Large intestine (tissue), 3 donors: ENCODE data around the gene AGAP1. TPM values are rescaled to one million over a fixed set of nuclear protein-coding genes. Genes with fewer than 3 reads are reported as not detected.

Experiments used
- DNase-seq, 2 donors: peaks; one replicate each; pipeline versions ENCODE4 v3.0.0 to v3.0.0-alpha.2; 2013
- H3K27ac ChIP-seq: one replicate; pipeline ENCODE4 v1.5.1; 2013; ENCODE audit warnings: low read length
- H3K27me3 ChIP-seq: 2 replicates; pipeline ENCODE4 v1.6.1; 2013; ENCODE audit warnings: low read length; ENCODE audit not compliant: control insufficient read depth, insufficient read depth
- H3K36me3 ChIP-seq: 2 replicates; pipeline ENCODE4 v1.6.1; 2013; ENCODE audit warnings: low read length; ENCODE audit not compliant: control insufficient read depth, insufficient read depth
- H3K4me1 ChIP-seq: one replicate; pipeline ENCODE4 v1.6.1; 2013; ENCODE audit warnings: low read length; ENCODE audit not compliant: control insufficient read depth, insufficient read depth
- H3K4me3 ChIP-seq: one replicate; pipeline ENCODE4 v1.5.1; 2013; ENCODE audit warnings: low read length
- H3K9me3 ChIP-seq: one replicate; pipeline ENCODE4 v1.6.1; 2013; ENCODE audit warnings: mild to moderate bottlenecking, low read depth, low read length, moderate library complexity; ENCODE audit not compliant: control insufficient read depth
- WGBS: methylation state at CpG from one replicate; pipeline ENCODE4 v1.1.5; 2013; ENCODE audit warnings: low lambda C conversion rate; ENCODE audit not compliant: insufficient coverage; 5-methylcytosine and 5-hydroxymethylcytosine counted together
- polyA plus RNA-seq: library from polyadenylated mRNA; unstranded; fragments of 120-200 nt; gene quantifications from one replicate; pipeline ENCODE4 v1.2.1, GENCODE V29; 2013

AGAP1 gene
- polyA plus RNA-seq, 1 donor = 18.0 TPM

DNA sequence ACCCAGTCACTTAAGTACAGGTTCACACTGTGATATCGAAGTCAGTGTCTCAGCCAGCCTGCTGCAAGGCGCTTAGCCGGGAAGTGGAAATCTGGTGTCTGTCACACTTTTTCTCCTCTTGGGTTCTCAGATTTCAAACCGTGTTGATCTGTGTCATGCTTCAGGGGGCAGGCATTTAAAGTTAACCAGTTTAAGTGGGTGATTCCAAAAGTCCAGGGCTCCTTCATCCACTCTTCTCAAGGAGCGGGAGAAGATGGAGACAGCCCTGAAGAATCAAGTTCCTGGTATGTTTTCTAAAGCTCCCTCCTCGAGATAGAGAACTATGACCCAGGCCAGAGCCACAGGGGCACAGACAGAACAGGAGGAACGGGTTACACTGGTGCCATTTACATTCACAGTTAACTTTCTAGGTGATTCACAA, 342.7 kb downstream of the AGAP1 start:
- Histone ChIP-seq H3K9me3 (no peaks in the 10 kb centered on the region), H3K27ac (no peak overlapping the region), H3K4me3 (no peak overlapping the region), H3K27me3 (no peaks in the 10 kb centered on the region), H3K4me1 (no peaks in the 10 kb centered on the region), H3K36me3 (peaks cover 6% of the 10 kb centered on the region)
- 80% methylated on average over 1 of the region's 7 CpGs for WGBS
- no peak for DNase-seq

DNA sequence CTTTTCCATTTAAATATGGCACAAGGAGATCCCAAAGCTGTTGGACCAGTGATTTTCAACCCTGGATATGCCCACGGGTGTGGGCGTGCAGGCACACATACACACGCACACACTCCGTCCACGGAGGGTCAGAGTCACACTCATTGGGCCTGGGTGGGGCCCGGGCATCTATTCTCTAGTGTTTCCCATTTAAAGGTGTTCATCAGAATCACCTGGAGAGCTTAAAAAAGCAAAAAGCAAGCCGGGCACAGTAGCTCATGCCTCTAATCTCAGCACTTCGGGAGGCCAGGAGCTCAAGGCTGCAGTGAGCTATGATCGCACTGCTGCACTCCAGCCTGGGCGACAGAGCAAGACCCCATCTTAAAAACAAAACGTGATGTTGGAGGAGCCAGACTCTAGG, 345.4 kb downstream of the AGAP1 start:
- H3K27me3 ChIP-seq = no peaks in the 10 kb centered on the region
- no CpG with 5 or more reads among the region's 11 CpGs for whole genome bisulfite sequencing
- no peaks in the 10 kb centered on the region for H3K9me3 ChIP-seq
- no peak overlapping the region for H3K4me3 ChIP-seq
- DNase-seq = no peak
- H3K27ac ChIP-seq = no peak overlapping the region
- H3K36me3 ChIP-seq = peaks cover 5% of the 10 kb centered on the region
- H3K4me1 ChIP-seq = no peaks in the 10 kb centered on the region

DNA sequence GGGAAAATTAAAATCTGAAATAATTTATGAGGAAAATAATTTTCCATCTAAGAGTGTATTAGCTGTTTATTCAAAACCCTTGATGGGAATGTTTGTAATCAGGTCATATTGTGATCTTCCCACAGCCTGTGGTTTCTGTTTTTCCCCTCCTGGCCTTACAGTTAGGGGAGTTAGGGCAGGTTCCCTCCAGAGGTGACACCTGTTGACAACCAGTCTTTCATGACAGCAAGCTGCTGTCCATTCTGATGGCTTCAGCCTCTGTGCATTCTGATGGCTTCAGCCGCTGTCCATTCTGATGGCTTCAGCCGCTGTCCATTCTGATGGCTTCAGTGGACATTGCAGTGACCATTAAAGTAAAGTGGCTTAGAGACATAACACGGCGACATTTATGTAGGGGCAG, 346.1 kb downstream of the AGAP1 start:
- peaks cover 2% of the 10 kb centered on the region for H3K36me3 ChIP-seq
- H3K27me3 ChIP-seq = no peaks in the 10 kb centered on the region
- WGBS = no CpG with 5 or more reads among the region's 4 CpGs
- H3K4me3 ChIP-seq = no peak overlapping the region
- no peaks in the 10 kb centered on the region for H3K9me3 ChIP-seq
- DNase-seq = no peak
- no peaks in the 10 kb centered on the region for H3K4me1 ChIP-seq
- H3K27ac ChIP-seq = no peak overlapping the region

DNA sequence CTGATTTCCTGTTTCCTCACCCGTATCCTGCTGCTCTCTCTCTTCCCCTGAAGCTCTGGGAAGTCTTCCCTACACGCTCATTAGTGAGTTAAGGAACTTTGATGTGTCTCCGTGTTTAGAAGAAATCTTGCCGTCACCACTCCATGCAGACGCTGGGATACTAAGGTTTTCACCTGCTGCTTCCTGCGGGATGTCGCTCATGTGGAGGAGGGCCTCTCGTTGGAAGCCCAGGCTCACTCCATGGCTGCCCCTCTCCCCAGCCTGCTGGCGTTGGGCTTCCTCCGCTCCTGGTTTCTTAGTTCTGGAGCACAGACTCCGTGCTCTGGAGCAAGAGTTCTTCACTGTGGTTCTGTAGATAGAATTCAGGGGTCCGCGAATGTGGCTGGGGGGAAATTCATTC, 348.0 kb downstream of the AGAP1 start:
- Histone ChIP-seq H3K9me3 (no peaks in the 10 kb centered on the region), H3K27ac (no peak overlapping the region), H3K4me1 (no peaks in the 10 kb centered on the region), H3K27me3 (no peaks in the 10 kb centered on the region), H3K36me3 (no peaks in the 10 kb centered on the region), H3K4me3 (no peak overlapping the region)
- no CpG with 5 or more reads among the region's 13 CpGs for WGBS
- no peak for DNase-seq

DNA sequence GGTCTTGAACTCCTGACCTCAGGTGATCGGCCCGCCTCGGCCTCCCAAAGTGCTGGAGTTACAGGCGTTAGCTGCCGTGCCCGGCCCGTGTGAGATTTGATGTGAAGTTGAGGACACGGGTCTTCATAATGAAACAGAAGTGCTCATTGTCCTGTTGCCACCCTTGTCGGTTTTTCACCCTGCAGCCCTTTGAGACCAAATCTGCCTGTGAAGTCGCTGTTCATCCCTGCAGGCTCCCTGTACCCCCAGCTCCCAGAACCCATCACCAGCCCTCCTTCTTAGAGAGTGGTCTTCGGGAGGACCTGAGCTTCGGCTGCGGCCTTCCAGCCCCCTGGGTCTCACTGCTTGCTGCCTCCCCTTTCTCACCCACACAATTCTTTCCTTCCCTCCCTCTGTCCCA, 349.1 kb downstream of the AGAP1 start:
- Histone ChIP-seq H3K9me3 (no peaks in the 10 kb centered on the region), H3K36me3 (peaks cover under 1% of the 10 kb centered on the region), H3K4me3 (no peak overlapping the region), H3K4me1 (no peaks in the 10 kb centered on the region), H3K27me3 (no peaks in the 10 kb centered on the region), H3K27ac (no peak overlapping the region)
- WGBS = 100% methylated on average over 1 of the region's 13 CpGs
- DNase-seq = no peak

DNA sequence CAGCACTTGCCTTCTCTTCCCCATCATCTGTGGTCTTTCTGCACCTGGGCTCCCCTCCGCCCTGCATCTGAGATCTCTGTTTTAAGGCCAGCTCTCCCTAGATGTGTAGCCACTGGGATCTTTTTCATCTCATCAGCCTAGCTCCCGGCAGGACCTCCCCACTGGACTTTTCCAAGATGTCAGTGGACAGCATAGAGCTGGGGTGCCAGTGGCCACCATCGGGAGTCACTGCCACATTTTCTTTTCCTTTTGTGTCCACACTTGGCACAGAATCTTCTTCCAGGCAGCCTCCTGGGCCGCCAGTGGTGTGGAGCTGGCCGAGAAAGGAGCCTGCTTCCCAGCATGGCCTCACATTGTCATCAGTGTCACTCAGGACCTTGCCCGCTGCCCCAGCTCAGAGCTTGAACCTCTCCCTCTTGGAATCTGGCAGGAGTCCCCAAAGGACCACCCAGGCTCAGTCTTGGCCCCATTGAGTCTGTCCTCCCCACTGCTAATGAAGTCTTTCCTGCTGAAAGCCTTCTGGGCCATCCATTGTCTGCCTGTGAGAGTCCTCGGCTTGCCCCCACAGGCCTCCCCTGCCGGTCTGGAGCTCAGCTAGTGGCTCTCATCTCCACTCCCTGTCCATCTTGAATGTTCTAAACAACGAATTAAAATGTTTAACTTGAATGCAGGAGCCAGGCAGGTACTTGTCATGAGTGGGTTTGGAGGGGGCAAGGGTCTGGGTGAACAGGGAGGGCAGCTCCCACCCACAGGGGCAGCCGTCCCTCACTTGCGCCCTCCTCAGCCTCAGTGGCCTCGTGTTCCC, 349.9 kb downstream of the AGAP1 start:
- Histone ChIP-seq H3K27me3 (no peaks in the 10 kb centered on the region), H3K9me3 (no peaks in the 10 kb centered on the region), H3K4me3 (no peak overlapping the region), H3K36me3 (peaks cover 3% of the 10 kb centered on the region), H3K4me1 (no peaks in the 10 kb centered on the region), H3K27ac (no peak overlapping the region)
- WGBS = no CpG with 5 or more reads among the region's 12 CpGs
- no peak for DNase-seq

DNA sequence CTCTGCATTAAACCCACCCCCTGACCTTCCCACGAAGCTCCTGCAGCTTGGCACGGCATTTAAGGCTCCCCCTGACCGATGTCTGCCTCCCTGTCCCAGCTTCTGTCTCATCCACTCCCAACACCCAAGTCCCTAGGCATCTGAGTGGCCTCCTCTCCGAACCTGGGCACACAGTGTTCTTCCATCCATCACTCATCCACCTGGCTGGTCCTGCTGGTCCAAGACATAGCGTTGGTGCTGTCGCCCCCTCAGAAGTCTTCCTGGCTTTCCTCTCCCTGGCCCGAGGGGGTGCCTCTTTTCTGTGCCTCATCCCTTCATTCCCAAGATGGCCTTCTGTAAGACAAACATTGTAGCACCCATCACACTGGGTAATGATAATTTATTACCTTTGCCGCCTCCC, 350.7 kb downstream of the AGAP1 start:
- Histone ChIP-seq H3K27ac (no peak overlapping the region), H3K4me3 (no peak overlapping the region), H3K9me3 (no peaks in the 10 kb centered on the region), H3K36me3 (peaks cover 3% of the 10 kb centered on the region), H3K4me1 (no peaks in the 10 kb centered on the region), H3K27me3 (no peaks in the 10 kb centered on the region)
- WGBS = no CpG with 5 or more reads among the region's 8 CpGs
- no peak for DNase-seq

DNA sequence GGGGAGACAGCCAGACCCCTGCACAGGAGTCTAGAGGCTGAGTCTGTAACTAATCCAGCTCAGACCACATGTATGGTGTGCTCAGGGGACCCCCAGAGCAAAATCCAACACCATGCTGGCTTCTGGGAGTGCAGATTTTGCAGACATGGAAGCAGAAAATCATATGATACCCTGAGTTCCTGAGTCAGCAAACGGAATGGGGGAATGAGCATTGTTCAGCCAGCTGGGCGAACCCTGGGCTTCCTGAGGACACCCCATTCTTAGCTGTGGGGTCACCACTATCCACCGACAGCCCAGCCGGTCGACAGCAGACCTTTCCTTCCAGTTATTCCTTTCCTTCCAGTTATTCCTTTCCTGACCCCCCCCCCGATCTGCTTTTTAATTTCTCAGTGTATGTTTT, 351.4 kb downstream of the AGAP1 start:
- no peaks in the 10 kb centered on the region for H3K4me1 ChIP-seq
- H3K4me3 ChIP-seq = no peak overlapping the region
- H3K27me3 ChIP-seq = no peaks in the 10 kb centered on the region
- DNase-seq = no peak
- peaks cover 4% of the 10 kb centered on the region for H3K36me3 ChIP-seq
- no peak overlapping the region for H3K27ac ChIP-seq
- H3K9me3 ChIP-seq = no peaks in the 10 kb centered on the region
- 0% methylated on average over 1 of the region's 6 CpGs for WGBS

DNA sequence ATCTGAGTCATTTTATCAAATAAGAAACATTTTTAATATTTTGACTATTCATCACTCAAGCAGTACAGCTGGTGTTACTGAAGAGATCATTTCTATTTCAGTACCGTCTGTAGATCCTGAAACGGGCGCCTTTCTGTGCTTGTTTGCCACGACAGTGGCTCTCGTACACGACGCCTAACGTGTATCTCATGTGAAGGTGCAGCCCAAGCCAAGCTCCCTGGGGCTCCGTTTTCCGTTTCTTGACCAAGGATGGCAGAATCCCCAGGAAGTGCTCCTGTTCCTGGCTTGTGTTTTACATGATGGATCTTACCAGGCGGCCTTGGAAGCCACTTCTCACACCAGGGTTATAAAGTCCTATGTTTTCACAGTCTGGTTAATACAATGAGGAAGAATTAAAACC, 353.7 kb downstream of the AGAP1 start:
- H3K4me3 ChIP-seq = no peak overlapping the region
- no peaks in the 10 kb centered on the region for H3K27me3 ChIP-seq
- no CpG with 5 or more reads among the region's 11 CpGs for WGBS
- no peak for DNase-seq
- H3K27ac ChIP-seq = no peak overlapping the region
- peaks cover 4% of the 10 kb centered on the region for H3K36me3 ChIP-seq
- no peaks in the 10 kb centered on the region for H3K4me1 ChIP-seq
- no peaks in the 10 kb centered on the region for H3K9me3 ChIP-seq

DNA sequence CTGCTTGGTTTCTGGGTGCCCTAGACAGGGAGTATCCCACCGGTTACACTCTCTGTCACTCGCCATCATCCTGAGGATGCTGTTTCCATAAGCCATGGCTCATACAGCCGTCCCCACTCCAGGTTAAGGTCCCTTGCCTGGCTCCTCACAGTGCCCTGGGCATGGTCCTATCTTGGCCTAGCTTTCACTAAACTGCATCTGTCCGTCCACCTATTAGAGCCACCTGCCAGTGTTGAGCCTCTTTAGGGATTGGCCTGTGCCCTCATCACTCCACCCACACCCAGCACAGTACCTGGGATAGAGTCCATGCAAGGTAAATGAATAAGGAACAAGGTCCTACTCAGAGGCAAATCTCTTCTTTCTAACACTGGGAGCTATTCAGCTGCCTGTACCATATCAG, 354.2 kb downstream of the AGAP1 start:
- Histone ChIP-seq H3K27me3 (no peaks in the 10 kb centered on the region), H3K4me1 (no peaks in the 10 kb centered on the region), H3K4me3 (no peak overlapping the region), H3K27ac (no peak overlapping the region), H3K9me3 (no peaks in the 10 kb centered on the region), H3K36me3 (peaks cover 4% of the 10 kb centered on the region)
- peak in 1 of 2 donors; percentile 11 for DNase-seq
- no CpG with 5 or more reads among the region's 4 CpGs for WGBS

DNA sequence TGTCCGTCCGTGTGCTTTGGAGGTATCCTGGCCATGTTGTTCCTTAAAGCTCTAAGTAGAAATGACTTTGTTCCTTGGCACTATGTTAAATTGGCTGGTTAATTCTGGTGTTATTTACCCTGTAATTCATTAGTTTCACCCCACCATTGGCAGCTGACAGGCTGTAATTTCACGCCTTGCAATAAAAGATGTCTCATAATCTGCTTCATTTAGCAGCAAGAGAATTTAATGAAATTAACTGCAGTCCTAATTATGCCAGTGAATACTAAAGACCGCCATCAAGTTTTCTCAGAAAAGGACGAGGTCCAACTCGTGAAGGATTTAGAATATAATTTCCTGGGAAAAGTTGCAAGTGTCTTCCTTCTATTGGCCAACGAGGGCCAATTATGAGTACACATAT, 355.1 kb downstream of the AGAP1 start:
- 100% methylated on average over 2 of the region's 7 CpGs for WGBS
- no peak for DNase-seq
- Histone ChIP-seq H3K27me3 (no peaks in the 10 kb centered on the region), H3K36me3 (peaks cover 4% of the 10 kb centered on the region), H3K9me3 (no peaks in the 10 kb centered on the region), H3K27ac (no peak overlapping the region), H3K4me1 (no peaks in the 10 kb centered on the region), H3K4me3 (no peak overlapping the region)
